Measurements from ENCODE around the gene REXO4.

REXO4 gene

GRCh38 chr9:133436681-133437080, 18.9 kb upstream of the REXO4 start:
- Mint-ChIP-seq H3K27ac (no peak overlapping the region), H3K4me1 (no peaks in the 10 kb centered on the region), H3K4me3 (no peak overlapping the region), H3K9me3 (no peaks in the 10 kb centered on the region), H3K27me3 (ENCODE audit: low read depth) (no peaks in the 10 kb centered on the region), H3K36me3 (ENCODE audit: low read depth) (no peaks in the 10 kb centered on the region)
- no peak for TF ChIP-seq CTCF (IDR thresholded peaks at IDR 0.05; ENCODE audit: unreplicated experiment in 3 of 3)

- H3K4me1 Mint-ChIP-seq = no peaks in the 10 kb centered on the region
These were observed 15.6 kb upstream of the REXO4 start for GRCh38 chr9:133433351-133433843.

GRCh38 chr9:133430244-133430643, 12.4 kb upstream of the REXO4 start:
- H3K27ac Mint-ChIP-seq = no peak overlapping the region
- TF ChIP-seq CTCF (IDR thresholded peaks at IDR 0.05; ENCODE audit: unreplicated experiment in 3 of 3) = no peak
- peaks cover 31% of the 10 kb centered on the region for H3K27me3 Mint-ChIP-seq (ENCODE audit: low read depth)
- peaks cover 4% of the 10 kb centered on the region for H3K36me3 Mint-ChIP-seq (ENCODE audit: low read depth)
- H3K4me3 Mint-ChIP-seq = no peak overlapping the region
- H3K9me3 Mint-ChIP-seq = no peaks in the 10 kb centered on the region
- H3K4me1 Mint-ChIP-seq = no peaks in the 10 kb centered on the region

More at GRCh38 chr9:133433351-133433843, 15.6 kb upstream of the REXO4 start:
- no peak for TF ChIP-seq CTCF (IDR thresholded peaks at IDR 0.05; ENCODE audit: unreplicated experiment in 3 of 3)
- Mint-ChIP-seq H3K4me3 (no peak overlapping the region), H3K36me3 (ENCODE audit: low read depth) (no peaks in the 10 kb centered on the region), H3K27me3 (ENCODE audit: low read depth) (peaks cover 17% of the 10 kb centered on the region), H3K27ac (no peak overlapping the region), H3K9me3 (no peaks in the 10 kb centered on the region)

GRCh38 chr9:133429641-133430161, 11.9 kb upstream of the REXO4 start:
- Mint-ChIP-seq H3K4me3 (peak overlapping the region in 2 of 3 experiments; percentile 52 to 74), H3K9me3 (no peaks in the 10 kb centered on the region), H3K36me3 (ENCODE audit: low read depth) (peaks cover 4% of the 10 kb centered on the region), H3K27ac (no peak overlapping the region), H3K4me1 (no peaks in the 10 kb centered on the region), H3K27me3 (ENCODE audit: low read depth) (peaks cover 31% of the 10 kb centered on the region)
- peak; percentile 19 to 40 (median 29) for TF ChIP-seq CTCF (IDR thresholded peaks at IDR 0.05; ENCODE audit: unreplicated experiment in 3 of 3)

- Mint-ChIP-seq H3K4me1 (no peaks in the 10 kb centered on the region), H3K9me3 (no peaks in the 10 kb centered on the region)
These were observed 11.4 kb upstream of the REXO4 start for GRCh38 chr9:133429214-133429613.

More at GRCh38 chr9:133429214-133429613, 11.4 kb upstream of the REXO4 start:
- peaks cover 4% of the 10 kb centered on the region for H3K36me3 Mint-ChIP-seq (ENCODE audit: low read depth)
- H3K27ac Mint-ChIP-seq = no peak overlapping the region
- no peak for TF ChIP-seq CTCF (IDR thresholded peaks at IDR 0.05; ENCODE audit: unreplicated experiment in 3 of 3)
- H3K4me3 Mint-ChIP-seq = peak overlapping the region in 1 of 3 experiments; percentile 74
- peaks cover 31% of the 10 kb centered on the region for H3K27me3 Mint-ChIP-seq (ENCODE audit: low read depth)
